Nephron (organoid): Measurements from ENCODE around the gene NDUFAF8.
A peak's percentile ranks its signal among the peaks of the same experiment; 100 is the strongest.

ENCODE experiments used
- H3K27ac Mint-ChIP-seq, 3 experiments: 2 replicates each; pipeline ENCODE4 v1.8.0; 2020; ENCODE audit warnings: mixed read lengths in 3 of 3, mild to moderate bottlenecking in 2 of 3, moderate library complexity in 1 of 3
- H3K27me3 Mint-ChIP-seq: 2 replicates; pipeline ENCODE4 v1.8.0; 2021; ENCODE audit warnings: low read depth, mild to moderate bottlenecking, moderate library complexity, mixed read lengths
- H3K36me3 Mint-ChIP-seq: 2 replicates; pipeline ENCODE4 v1.8.0; 2020; ENCODE audit warnings: low read depth, mixed read lengths
- H3K4me1 Mint-ChIP-seq: 2 replicates; pipeline ENCODE4 v1.8.0; 2020; ENCODE audit warnings: mixed read lengths
- H3K4me3 Mint-ChIP-seq, 3 experiments: 2 replicates each; pipeline ENCODE4 v1.8.0; 2020; ENCODE audit warnings: mild to moderate bottlenecking in 3 of 3, mixed read lengths in 3 of 3, moderate library complexity in 2 of 3
- H3K9me3 Mint-ChIP-seq: 2 replicates; pipeline ENCODE4 v1.8.0; 2020; ENCODE audit warnings: mixed read lengths
- TF ChIP-seq, protein P1 (sequence below), 3 experiments: fragments of 200-600 bp; sonication (generic); IDR thresholded peaks; one replicate each; pipeline ENCODE4 v1.5.0; 2021; ENCODE audit warnings: antibody characterized with exemption in 3 of 3; ENCODE audit not compliant: unreplicated experiment in 3 of 3

NDUFAF8 gene

DNA sequence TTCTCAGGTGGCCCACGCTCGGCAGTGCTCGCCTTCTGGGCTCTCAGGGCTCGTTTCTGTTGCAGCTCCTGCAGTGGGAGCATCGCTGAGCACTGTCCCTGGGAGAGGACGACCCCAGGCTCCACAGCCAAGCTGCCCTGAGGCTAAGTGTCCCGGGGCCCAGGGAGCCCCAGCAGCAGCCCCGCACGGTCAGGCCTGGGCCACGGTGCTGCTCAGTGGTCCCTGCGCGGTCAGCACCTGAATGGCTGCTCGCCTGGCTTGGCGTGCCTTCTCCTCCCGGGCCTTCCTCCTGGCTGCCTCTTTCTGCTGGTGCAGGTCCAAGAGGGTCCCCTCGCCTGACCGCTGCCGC is 39.7 kb upstream of the NDUFAF8 start:
- Mint-ChIP-seq H3K4me1 (no peaks in the 10 kb centered on the region), H3K4me3 (no peak overlapping the region), H3K27me3 (no peaks in the 10 kb centered on the region), H3K9me3 (no peaks in the 10 kb centered on the region), H3K27ac (no peak overlapping the region), H3K36me3 (peaks cover 8% of the 10 kb centered on the region)
- TF ChIP-seq, protein P1, sequence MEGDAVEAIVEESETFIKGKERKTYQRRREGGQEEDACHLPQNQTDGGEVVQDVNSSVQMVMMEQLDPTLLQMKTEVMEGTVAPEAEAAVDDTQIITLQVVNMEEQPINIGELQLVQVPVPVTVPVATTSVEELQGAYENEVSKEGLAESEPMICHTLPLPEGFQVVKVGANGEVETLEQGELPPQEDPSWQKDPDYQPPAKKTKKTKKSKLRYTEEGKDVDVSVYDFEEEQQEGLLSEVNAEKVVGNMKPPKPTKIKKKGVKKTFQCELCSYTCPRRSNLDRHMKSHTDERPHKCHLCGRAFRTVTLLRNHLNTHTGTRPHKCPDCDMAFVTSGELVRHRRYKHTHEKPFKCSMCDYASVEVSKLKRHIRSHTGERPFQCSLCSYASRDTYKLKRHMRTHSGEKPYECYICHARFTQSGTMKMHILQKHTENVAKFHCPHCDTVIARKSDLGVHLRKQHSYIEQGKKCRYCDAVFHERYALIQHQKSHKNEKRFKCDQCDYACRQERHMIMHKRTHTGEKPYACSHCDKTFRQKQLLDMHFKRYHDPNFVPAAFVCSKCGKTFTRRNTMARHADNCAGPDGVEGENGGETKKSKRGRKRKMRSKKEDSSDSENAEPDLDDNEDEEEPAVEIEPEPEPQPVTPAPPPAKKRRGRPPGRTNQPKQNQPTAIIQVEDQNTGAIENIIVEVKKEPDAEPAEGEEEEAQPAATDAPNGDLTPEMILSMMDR (IDR thresholded peaks at IDR 0.05; ENCODE audit: unreplicated experiment in 3 of 3): no peak

DNA sequence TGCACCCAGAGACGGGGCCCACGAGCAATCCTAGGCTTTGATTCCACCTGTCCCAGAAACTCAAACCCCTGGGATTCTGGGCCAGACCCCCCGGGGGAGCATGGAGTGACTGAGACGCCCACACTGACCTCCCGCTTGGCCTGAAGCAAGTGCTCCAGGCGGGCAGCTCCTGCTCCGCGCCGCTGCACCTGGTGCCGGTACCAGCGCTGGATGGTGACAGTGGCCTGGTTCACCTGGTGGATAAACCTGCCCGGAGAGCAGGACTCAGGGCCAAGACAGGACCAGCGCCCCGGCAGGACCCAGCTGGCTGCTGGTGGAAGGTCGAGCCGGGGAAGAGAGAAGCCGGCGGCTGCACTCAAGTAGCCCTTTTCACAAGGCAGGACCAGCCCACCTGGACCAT is 38.9 kb upstream of the NDUFAF8 start:
- H3K4me3 Mint-ChIP-seq: no peak overlapping the region
- TF ChIP-seq, protein P1 (IDR thresholded peaks at IDR 0.05; ENCODE audit: unreplicated experiment in 3 of 3): no peak
- H3K36me3 Mint-ChIP-seq: peaks cover 4% of the 10 kb centered on the region
- H3K4me1 Mint-ChIP-seq: no peaks in the 10 kb centered on the region
- no peaks in the 10 kb centered on the region for H3K9me3 Mint-ChIP-seq
- H3K27me3 Mint-ChIP-seq: no peaks in the 10 kb centered on the region
- no peak overlapping the region for H3K27ac Mint-ChIP-seq

DNA sequence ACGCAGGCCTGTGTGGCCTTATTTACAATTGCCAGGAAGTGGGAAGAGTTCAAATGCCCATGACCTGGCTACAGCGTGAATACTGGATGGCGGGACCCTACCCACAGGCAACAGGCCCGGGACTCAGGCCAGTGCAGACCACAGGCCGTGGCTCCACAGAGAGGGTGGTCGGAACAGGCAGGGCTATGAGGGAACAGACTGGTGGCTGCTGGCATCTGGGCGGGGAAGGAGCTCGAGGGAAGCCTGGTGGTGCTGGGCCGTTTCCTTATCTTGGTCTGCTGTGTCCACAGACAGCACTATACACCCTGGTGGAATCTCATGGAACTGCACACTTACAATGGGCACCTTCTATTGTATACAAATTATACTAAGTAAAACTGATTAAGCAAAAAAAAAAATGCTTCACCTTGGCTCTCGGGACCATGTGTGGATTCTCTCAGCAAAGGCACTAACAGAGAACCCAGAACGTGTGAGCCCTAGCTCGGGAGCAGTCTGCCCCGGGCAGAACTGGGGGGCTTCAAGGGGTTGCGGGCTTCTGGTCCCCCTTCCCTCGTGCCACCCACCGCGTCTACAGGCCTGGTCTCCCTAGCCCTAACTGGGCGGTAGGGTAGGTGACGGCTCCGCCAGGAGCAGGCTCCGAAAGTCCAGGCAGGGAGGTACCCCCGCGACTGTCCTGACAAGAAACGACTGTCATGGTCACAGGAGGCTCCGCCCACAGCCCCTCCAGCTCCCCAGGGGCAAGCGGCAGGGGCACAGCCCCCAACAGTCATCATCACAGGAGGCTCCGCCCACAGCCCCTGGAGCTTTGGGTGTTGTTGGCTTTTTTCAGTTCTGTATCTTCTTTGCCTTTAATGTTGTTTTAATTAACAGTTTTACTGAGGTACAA is 38.2 kb upstream of the NDUFAF8 start:
- H3K4me1 Mint-ChIP-seq: no peaks in the 10 kb centered on the region
- H3K27ac Mint-ChIP-seq: no peak overlapping the region
- peaks cover 4% of the 10 kb centered on the region for H3K36me3 Mint-ChIP-seq

DNA sequence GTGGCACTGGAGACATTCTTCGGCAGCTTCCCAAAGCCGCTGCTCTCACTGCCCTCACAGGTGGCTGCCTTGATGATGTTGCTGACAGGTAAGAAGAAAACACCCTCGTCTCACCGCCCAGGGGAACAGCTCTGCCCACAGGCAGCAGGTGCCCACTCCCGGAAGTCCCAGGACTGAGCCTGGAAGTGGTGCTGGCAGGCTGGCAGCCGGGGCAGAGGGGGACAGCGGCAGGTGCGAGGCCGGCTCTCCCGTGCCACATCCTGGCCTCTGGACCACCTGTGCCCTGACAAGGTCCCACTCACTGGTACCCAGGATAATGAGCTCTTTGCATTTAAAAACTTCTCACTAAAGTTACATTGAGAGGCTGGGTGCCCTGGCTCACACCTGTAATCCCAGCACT is 36.8 kb upstream of the NDUFAF8 start:
- peaks cover 4% of the 10 kb centered on the region for H3K36me3 Mint-ChIP-seq

More for the DNA sequence above, 38.2 kb upstream of the NDUFAF8 start:
- Mint-ChIP-seq H3K4me3 (no peak overlapping the region), H3K9me3 (no peaks in the 10 kb centered on the region), H3K27me3 (no peaks in the 10 kb centered on the region)
- TF ChIP-seq, protein P1 (IDR thresholded peaks at IDR 0.05; ENCODE audit: unreplicated experiment in 3 of 3): peak; percentile 50 to 70 (median 60)

DNA sequence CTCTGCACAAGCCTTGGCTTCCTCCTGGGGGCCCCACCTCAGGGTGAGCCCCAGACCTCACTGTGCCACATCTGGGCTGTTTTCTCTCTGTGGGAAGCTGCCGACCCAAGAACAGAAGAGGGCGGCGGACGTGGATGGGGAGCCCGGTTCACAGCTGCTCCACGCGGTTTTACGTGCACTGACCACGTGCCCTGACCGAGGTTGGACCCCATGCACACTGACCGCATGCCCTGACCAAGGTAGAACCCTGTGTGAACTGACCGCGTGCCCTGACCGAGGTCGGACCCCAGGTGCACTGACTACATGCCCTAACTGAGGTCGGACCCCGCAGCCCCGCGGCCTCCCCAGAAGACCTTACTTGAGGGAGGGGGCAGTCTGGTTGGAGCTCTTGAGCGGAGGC is 36.0 kb upstream of the NDUFAF8 start:
- no peaks in the 10 kb centered on the region for H3K9me3 Mint-ChIP-seq
- H3K4me1 Mint-ChIP-seq: no peaks in the 10 kb centered on the region
- no peak overlapping the region for H3K4me3 Mint-ChIP-seq
- no peaks in the 10 kb centered on the region for H3K27me3 Mint-ChIP-seq
- no peak overlapping the region for H3K27ac Mint-ChIP-seq
- TF ChIP-seq, protein P1 (IDR thresholded peaks at IDR 0.05; ENCODE audit: unreplicated experiment in 3 of 3): no peak
- peaks cover 4% of the 10 kb centered on the region for H3K36me3 Mint-ChIP-seq

More for the DNA sequence above, 36.8 kb upstream of the NDUFAF8 start:
- no peaks in the 10 kb centered on the region for H3K9me3 Mint-ChIP-seq
- TF ChIP-seq, protein P1 (IDR thresholded peaks at IDR 0.05; ENCODE audit: unreplicated experiment in 3 of 3): no peak
- H3K4me3 Mint-ChIP-seq: no peak overlapping the region
- H3K27me3 Mint-ChIP-seq: no peaks in the 10 kb centered on the region
- H3K4me1 Mint-ChIP-seq: no peaks in the 10 kb centered on the region
- no peak overlapping the region for H3K27ac Mint-ChIP-seq

DNA sequence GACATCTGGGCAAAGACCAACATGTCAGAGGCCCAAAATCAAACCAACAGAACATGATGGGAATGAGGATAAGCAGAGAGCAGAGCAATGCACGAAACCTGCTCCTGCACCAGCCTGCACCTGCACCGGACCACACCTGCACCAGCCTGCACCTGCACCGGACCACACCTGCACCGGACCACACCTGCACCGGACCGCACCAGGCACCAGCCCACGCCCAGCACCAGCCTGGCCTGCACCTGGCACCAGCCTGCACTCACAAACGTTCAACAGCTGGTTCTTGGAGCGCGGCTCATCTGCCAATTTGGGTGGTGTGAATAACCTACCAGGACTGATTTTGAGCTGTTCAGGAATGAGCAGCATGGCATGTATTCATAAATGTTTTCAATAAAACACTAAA is 34.5 kb upstream of the NDUFAF8 start:
- TF ChIP-seq, protein P1 (IDR thresholded peaks at IDR 0.05; ENCODE audit: unreplicated experiment in 3 of 3): no peak
- Mint-ChIP-seq H3K36me3 (peaks cover 7% of the 10 kb centered on the region), H3K27me3 (no peaks in the 10 kb centered on the region), H3K4me3 (no peak overlapping the region), H3K9me3 (no peaks in the 10 kb centered on the region), H3K4me1 (no peaks in the 10 kb centered on the region), H3K27ac (no peak overlapping the region)
